Measurements from ENCODE around the gene MATN1. TPM values are rescaled to one million over a fixed set of nuclear protein-coding genes. Genes with fewer than 3 reads are reported as not detected.

Gene MATN1
- total RNA-seq, 1 donor from 2014 or later: not detected

GRCh38 chr1:30762152-30762929, 39.0 kb upstream of the MATN1 start:
- H3K4me1 ChIP-seq: peaks cover 19% of the 10 kb centered on the region
- no peaks in the 10 kb centered on the region for H3K9me3 ChIP-seq
- intact Hi-C loops (cut with DNase I): no loop called here
- H3K27me3 ChIP-seq (ENCODE audit: low read depth): no peaks in the 10 kb centered on the region
- TF ChIP-seq CTCF (IDR thresholded peaks at IDR 0.05): no peak
- no peaks in the 10 kb centered on the region for H3K36me3 ChIP-seq
- no peak overlapping the region for H3K27ac ChIP-seq
- H3K4me3 ChIP-seq: no peak overlapping the region
- DNase-seq: no peak
- no peak for ATAC-seq

- ATAC-seq (no peak), DNase-seq (no peak)
- Histone ChIP-seq H3K27ac (peak overlapping the region; percentile 31), H3K27me3 (ENCODE audit: low read depth) (no peaks in the 10 kb centered on the region), H3K9me3 (no peaks in the 10 kb centered on the region), H3K4me3 (no peak overlapping the region), H3K4me1 (peaks cover 19% of the 10 kb centered on the region), H3K36me3 (no peaks in the 10 kb centered on the region)
- intact Hi-C loops (cut with DNase I): no loop called here
- no peak for TF ChIP-seq CTCF (IDR thresholded peaks at IDR 0.05)
These were observed 38.2 kb upstream of the MATN1 start for GRCh38 chr1:30761381-30762151.

GRCh38 chr1:30760596-30761324, 37.4 kb upstream of the MATN1 start:
- no peak for TF ChIP-seq CTCF (IDR thresholded peaks at IDR 0.05)
- DNase-seq (no peak), ATAC-seq (no peak)
- Histone ChIP-seq H3K4me1 (peaks cover 21% of the 10 kb centered on the region), H3K9me3 (no peaks in the 10 kb centered on the region), H3K27ac (no peak overlapping the region), H3K4me3 (no peak overlapping the region), H3K36me3 (no peaks in the 10 kb centered on the region), H3K27me3 (ENCODE audit: low read depth) (no peaks in the 10 kb centered on the region)
- intact Hi-C loops (cut with DNase I): no loop called here

GRCh38 chr1:30759718-30760281, 36.4 kb upstream of the MATN1 start:
- intact Hi-C loops (cut with DNase I): no loop called here

More at GRCh38 chr1:30759718-30760281, 36.4 kb upstream of the MATN1 start:
- Histone ChIP-seq H3K4me3 (no peak overlapping the region), H3K4me1 (peaks cover 24% of the 10 kb centered on the region), H3K27me3 (ENCODE audit: low read depth) (no peaks in the 10 kb centered on the region), H3K27ac (no peak overlapping the region), H3K9me3 (no peaks in the 10 kb centered on the region), H3K36me3 (no peaks in the 10 kb centered on the region)
- DNase-seq (no peak), ATAC-seq (no peak)
- no peak for TF ChIP-seq CTCF (IDR thresholded peaks at IDR 0.05)

All from lower lobe of right lung (tissue), 2 donors.